CD14-positive monocyte (primary cell): ENCODE results near the gene GH1. TPM values are rescaled to one million over a fixed set of nuclear protein-coding genes. Genes with fewer than 3 reads are reported as not detected.

Experiments used
- DNase-seq, 3 donors: peaks; one replicate each; pipeline ENCODE4 v3.0.0-alpha.2; 2011 to 2022
- H2AFZ ChIP-seq: 2 replicates; pipeline ENCODE4 v1.6.0; 2012; ENCODE audit warnings: mild to moderate bottlenecking, low read depth, low read length, inconsistent platforms; ENCODE audit not compliant: insufficient read depth, poor library complexity, severe bottlenecking
- H3K27ac ChIP-seq, 2 donors: 1 replicate in 1 of 2; 2 replicates in 1 of 2; pipeline ENCODE4 v1.5.1; 2012 to 2013; ENCODE audit warnings: low read length in 2 of 2, control low read depth in 1 of 2, inconsistent platforms in 1 of 2, low read depth in 1 of 2, mild to moderate bottlenecking in 1 of 2
- H3K27me3 ChIP-seq, 2 donors: one replicate each; pipeline versions ENCODE4 v1.6.0 to v1.6.1; 2011 to 2013; ENCODE audit warnings: low read length in 2 of 2; ENCODE audit not compliant: control insufficient read depth in 2 of 2, insufficient read depth in 2 of 2
- H3K36me3 ChIP-seq, 2 donors: replicated peaks in 1 of 2; 1 replicate in 1 of 2; 2 replicates in 1 of 2; pipeline versions ENCODE4 v1.5.1 to v1.6.1; 2012 to 2013; ENCODE audit warnings: low read length in 2 of 2, control low read depth in 1 of 2, inconsistent platforms in 1 of 2, mild to moderate bottlenecking in 1 of 2; ENCODE audit not compliant: insufficient read depth in 2 of 2, control insufficient read depth in 1 of 2
- H3K4me1 ChIP-seq, 2 donors: 1 replicate in 1 of 2; 2 replicates in 1 of 2; pipeline versions ENCODE4 v1.5.1 to v1.6.1; 2012 to 2013; ENCODE audit warnings: low read length in 2 of 2, control low read depth in 1 of 2, inconsistent platforms in 1 of 2, mild to moderate bottlenecking in 1 of 2, moderate library complexity in 1 of 2; ENCODE audit not compliant: insufficient read depth in 2 of 2, control insufficient read depth in 1 of 2
- H3K4me2 ChIP-seq: replicated peaks from 2 replicates; pipeline ENCODE3; 2012; ENCODE audit warnings: low read length, moderate library complexity, mild to moderate bottlenecking; ENCODE audit not compliant: poor library complexity, severe bottlenecking; ENCODE audit errors: extremely low read depth
- H3K4me3 ChIP-seq, 3 experiments: fragments of 200-600 bp in 1 of 3; sonication (generic) in 1 of 3; replicated peaks in 1 of 3; 1 replicate in 2 of 3; 2 replicates in 1 of 3; pipeline ENCODE4 v1.5.1; 2011 to 2013; ENCODE audit warnings: low read length in 3 of 3, mild to moderate bottlenecking in 3 of 3, control low read depth in 2 of 3, low read depth in 2 of 3, inconsistent platforms in 1 of 3, moderate library complexity in 1 of 3
- H3K79me2 ChIP-seq: 2 replicates; pipeline ENCODE4 v1.6.0; 2012; ENCODE audit warnings: mild to moderate bottlenecking, control low read depth, inconsistent platforms, low read length, moderate library complexity; ENCODE audit not compliant: insufficient read depth
- H3K9ac ChIP-seq: 2 replicates; pipeline ENCODE4 v1.6.0; 2017; ENCODE audit warnings: low read length, mild to moderate bottlenecking; ENCODE audit not compliant: insufficient read depth, poor library complexity, severe bottlenecking
- H3K9me3 ChIP-seq, 2 donors: replicated peaks in 1 of 2; 1 replicate in 1 of 2; 2 replicates in 1 of 2; pipeline versions ENCODE4 v1.5.1 to v1.6.1; 2012 to 2013; ENCODE audit warnings: low read length in 2 of 2, control low read depth in 1 of 2; ENCODE audit not compliant: control insufficient read depth in 1 of 2, insufficient read depth in 1 of 2
- H4K20me1 ChIP-seq: 2 replicates; pipeline ENCODE4 v1.6.0; 2012; ENCODE audit warnings: mild to moderate bottlenecking, low read length, control low read depth, moderate library complexity; ENCODE audit not compliant: insufficient read depth
- H3K27ac Mint-ChIP-seq, 7 donors: one replicate each; pipeline ENCODE4 v1.8.0; 2020; ENCODE audit warnings: mild to moderate bottlenecking in 7 of 7, mixed read lengths in 7 of 7, moderate library complexity in 6 of 7, inconsistent platforms in 2 of 7
- H3K27me3 Mint-ChIP-seq, 3 donors: one replicate each; pipeline ENCODE4 v1.8.0; 2021 to 2022; ENCODE audit warnings: low read depth in 3 of 3, mild to moderate bottlenecking in 3 of 3, mixed read lengths in 3 of 3, moderate library complexity in 3 of 3, inconsistent platforms in 1 of 3
- H3K36me3 Mint-ChIP-seq, 2 donors: one replicate each; pipeline ENCODE4 v1.8.0; 2020; ENCODE audit warnings: mixed read lengths in 2 of 2, inconsistent platforms in 1 of 2, mild to moderate bottlenecking in 1 of 2
- H3K4me1 Mint-ChIP-seq: one replicate; pipeline ENCODE4 v1.8.0; 2020; ENCODE audit warnings: mild to moderate bottlenecking, mixed read lengths
- H3K4me3 Mint-ChIP-seq, 2 donors: one replicate each; pipeline ENCODE4 v1.8.0; 2020; ENCODE audit warnings: mild to moderate bottlenecking in 2 of 2, mixed read lengths in 2 of 2, moderate library complexity in 1 of 2
- H3K9me3 Mint-ChIP-seq, 7 donors: one replicate each; pipeline ENCODE4 v1.8.0; 2020 to 2022; ENCODE audit warnings: mixed read lengths in 7 of 7, mild to moderate bottlenecking in 6 of 7, moderate library complexity in 6 of 7, inconsistent platforms in 2 of 7
- CTCF ChIP-seq: fragments of 200-600 bp; IDR thresholded peaks from one replicate; pipeline ENCODE4 v1.8.0; 2022; ENCODE audit warnings: antibody characterized with exemption, mild to moderate bottlenecking
- WGBS: methylation state at CpG from one replicate; pipeline ENCODE4 v1.1.5; 2013; ENCODE audit warnings: missing lambda C conversion rate; ENCODE audit not compliant: insufficient coverage; 5-methylcytosine and 5-hydroxymethylcytosine counted together
- intact Hi-C, 2 donors: fragments of 100-400 bp; cut with micrococcal nuclease; formaldehyde crosslinking; loops; one replicate each; pipeline versions ENCODE4 v1.15.0 to v1.15.1; 2023
- polyA plus RNA-seq, 3 donors: library from polyadenylated mRNA; depleted of rRNA in 1 of 3; unstranded in 2 of 3; stranded (reverse) in 1 of 3; fragments of 300-500 nt in 2 of 3; fragments of >200 nt in 1 of 3; fragmentation: Illumina TruSeq in 2 of 3; gene quantifications; 1 replicate in 2 of 3; 2 replicates in 1 of 3; pipeline ENCODE4 v1.2.3, GENCODE V29; 2012 to 2021

Gene GH1
- polyA plus RNA-seq, 3 donors = not detected

GRCh38 chr17:63939884-63940283, 21.2 kb upstream of the GH1 start:
- no peak overlapping the region for H3K27ac ChIP-seq
- intact Hi-C loops = no loop called here
- H4K20me1 ChIP-seq = no peaks in the 10 kb centered on the region
- Mint-ChIP-seq H3K4me3 (no peak overlapping the region), H3K36me3 (no peaks in the 10 kb centered on the region), H3K27ac (no peak overlapping the region), H3K27me3 (peaks cover 2 to 5% (median 3%) of the 10 kb centered on the region in 3 donors), H3K4me1 (peaks cover 8% of the 10 kb centered on the region), H3K9me3 (peaks cover 0 to 1% (median 0%) of the 10 kb centered on the region in 7 donors)
- TF ChIP-seq CTCF = no peak
- H2AFZ ChIP-seq = no peak overlapping the region
- no peaks in the 10 kb centered on the region for H3K79me2 ChIP-seq
- H3K36me3 ChIP-seq = no peaks in the 10 kb centered on the region
- no peak for DNase-seq
- no peak overlapping the region for H3K9ac ChIP-seq
- WGBS = 84% methylated on average over 5 of the region's 6 CpGs
- no peaks in the 10 kb centered on the region for H3K9me3 ChIP-seq
- H3K4me2 ChIP-seq = no peak overlapping the region
- H3K27me3 ChIP-seq = no peaks in the 10 kb centered on the region
- H3K4me3 ChIP-seq = no peak overlapping the region
- H3K4me1 ChIP-seq = peaks cover 2 to 6% of the 10 kb centered on the region in 2 donors

- H3K27me3 ChIP-seq = no peaks in the 10 kb centered on the region
- peaks cover 7 to 10% of the 10 kb centered on the region in 2 donors for H3K4me1 ChIP-seq
- H4K20me1 ChIP-seq = no peaks in the 10 kb centered on the region
- H3K9me3 ChIP-seq = no peaks in the 10 kb centered on the region
- H3K27ac Mint-ChIP-seq = peak overlapping the region in 2 of 7 donors; percentile 12 to 58
- no peak for DNase-seq
- H3K9me3 Mint-ChIP-seq = peaks cover 0 to 1% (median 0%) of the 10 kb centered on the region in 7 donors
- H3K27ac ChIP-seq = no peak overlapping the region
- H2AFZ ChIP-seq = no peak overlapping the region
- H3K79me2 ChIP-seq = no peaks in the 10 kb centered on the region
- intact Hi-C loops = no loop called here
- peaks cover 2 to 5% (median 4%) of the 10 kb centered on the region in 3 donors for H3K27me3 Mint-ChIP-seq
- TF ChIP-seq CTCF = no peak
- H3K36me3 ChIP-seq = no peaks in the 10 kb centered on the region
- 88% methylated on average over 8 of the region's 9 CpGs for WGBS
- no peak overlapping the region for H3K4me3 Mint-ChIP-seq
- no peaks in the 10 kb centered on the region for H3K36me3 Mint-ChIP-seq
- H3K9ac ChIP-seq = no peak overlapping the region
- peaks cover 11% of the 10 kb centered on the region for H3K4me1 Mint-ChIP-seq
- H3K4me3 ChIP-seq = no peak overlapping the region
- H3K4me2 ChIP-seq = no peak overlapping the region
These were observed 20.8 kb upstream of the GH1 start for GRCh38 chr17:63939401-63939800.
